ENCODE results near the gene BRPF1.

GRCh38 chr3:9779721-9780457 is 48.4 kb downstream of the BRPF1 start:
- TF ChIP-seq CTCF (IDR thresholded peaks at IDR 0.05) (no peak), POLR2A (IDR thresholded peaks at IDR 0.05) (no peak)
